CD4-positive, alpha-beta memory T cell (primary cell): ENCODE measurements around the gene ACSS1. TPM values are rescaled to one million over a fixed set of nuclear protein-coding genes. Genes with fewer than 3 reads are reported as not detected.

Experiments used
- CTCF ChIA-PET: fragments of 350-600 bp; sonication (Branson Sonifier 250); formaldehyde crosslinking; loops from one replicate; lab custom pipeline; 2021; ENCODE audit warnings: inconsistent platforms; ENCODE audit not compliant: partially characterized antibody; lab: Charles Lee
- POLR2A ChIA-PET: fragments of 350-600 bp; sonication (Branson Sonifier 250); formaldehyde crosslinking; loops from one replicate; lab custom pipeline; 2021; ENCODE audit not compliant: partially characterized antibody; lab: Charles Lee
- DNase-seq, 5 donors: peaks; one replicate each; pipeline versions ENCODE4 v3.0.0 to v3.0.0-alpha.2; 2020 to 2022; ENCODE audit warnings: mixed read lengths in 1 of 5
- H3K27ac ChIP-seq: one replicate; pipeline ENCODE4 v1.7.0; 2013; ENCODE audit warnings: low read depth, low read length
- H3K27me3 ChIP-seq: 2 replicates; pipeline ENCODE4 v1.7.0; 2013; ENCODE audit warnings: mild to moderate bottlenecking, low read length, moderate library complexity; ENCODE audit not compliant: insufficient read depth
- H3K36me3 ChIP-seq: 2 replicates; pipeline ENCODE4 v1.7.0; 2013; ENCODE audit warnings: mild to moderate bottlenecking, low read length, moderate library complexity; ENCODE audit not compliant: insufficient read depth
- H3K4me1 ChIP-seq: 2 replicates; pipeline ENCODE4 v1.7.0; 2013; ENCODE audit warnings: mild to moderate bottlenecking, low read length, moderate library complexity; ENCODE audit not compliant: insufficient read depth
- H3K4me3 ChIP-seq, 2 donors: one replicate each; pipeline ENCODE4 v1.7.0; 2013; ENCODE audit warnings: low read length in 2 of 2, mild to moderate bottlenecking in 1 of 2
- H3K9me3 ChIP-seq, 2 donors: one replicate each; pipeline ENCODE4 v1.7.0; 2013; ENCODE audit warnings: low read length in 2 of 2, control low read depth in 1 of 2; ENCODE audit not compliant: control insufficient read depth in 1 of 2
- H3K27ac Mint-ChIP-seq, 7 donors: one replicate each; pipeline ENCODE4 v1.8.0; 2020 to 2021; ENCODE audit warnings: mixed read lengths in 7 of 7, mild to moderate bottlenecking in 6 of 7, inconsistent platforms in 3 of 7, moderate library complexity in 3 of 7
- H3K27me3 Mint-ChIP-seq, 2 donors: one replicate each; pipeline ENCODE4 v1.8.0; 2020 to 2021; ENCODE audit warnings: mixed read lengths in 2 of 2
- H3K36me3 Mint-ChIP-seq, 2 donors: one replicate each; pipeline ENCODE4 v1.8.0; 2020 to 2021; ENCODE audit warnings: mixed read lengths in 2 of 2, inconsistent platforms in 1 of 2, mild to moderate bottlenecking in 1 of 2
- H3K4me1 Mint-ChIP-seq, 4 donors: one replicate each; pipeline ENCODE4 v1.8.0; 2020 to 2021; ENCODE audit warnings: mixed read lengths in 4 of 4, mild to moderate bottlenecking in 1 of 4
- H3K4me3 Mint-ChIP-seq, 8 donors: one replicate each; pipeline ENCODE4 v1.8.0; 2020 to 2021; ENCODE audit warnings: mixed read lengths in 8 of 8, mild to moderate bottlenecking in 7 of 8, moderate library complexity in 6 of 8, inconsistent platforms in 3 of 8
- H3K9me3 Mint-ChIP-seq, 8 donors: one replicate each; pipeline ENCODE4 v1.8.0; 2020 to 2021; ENCODE audit warnings: mixed read lengths in 8 of 8, mild to moderate bottlenecking in 5 of 8, inconsistent platforms in 3 of 8, moderate library complexity in 1 of 8
- intact Hi-C: fragments of 100-400 bp; cut with micrococcal nuclease; formaldehyde crosslinking; loops from one replicate; pipeline ENCODE4 v1.15.1; 2023
- polyA plus RNA-seq, 2 donors: library from polyadenylated mRNA; unstranded; fragments of 300-500 nt; fragmentation: Illumina TruSeq; gene quantifications; one replicate each; pipeline ENCODE4 v1.2.3, GENCODE V29; 2021
- total RNA-seq, 2 experiments: library from RNA; stranded (reverse); gene quantifications; one replicate each; pipeline ENCODE4 v1.2.3, GENCODE V29; 2021

ACSS1 gene
- total and polyA plus RNA-seq, 4 experiments from 2014 or later: 44.6 to 56.5 (median 51.3) TPM

DNA sequence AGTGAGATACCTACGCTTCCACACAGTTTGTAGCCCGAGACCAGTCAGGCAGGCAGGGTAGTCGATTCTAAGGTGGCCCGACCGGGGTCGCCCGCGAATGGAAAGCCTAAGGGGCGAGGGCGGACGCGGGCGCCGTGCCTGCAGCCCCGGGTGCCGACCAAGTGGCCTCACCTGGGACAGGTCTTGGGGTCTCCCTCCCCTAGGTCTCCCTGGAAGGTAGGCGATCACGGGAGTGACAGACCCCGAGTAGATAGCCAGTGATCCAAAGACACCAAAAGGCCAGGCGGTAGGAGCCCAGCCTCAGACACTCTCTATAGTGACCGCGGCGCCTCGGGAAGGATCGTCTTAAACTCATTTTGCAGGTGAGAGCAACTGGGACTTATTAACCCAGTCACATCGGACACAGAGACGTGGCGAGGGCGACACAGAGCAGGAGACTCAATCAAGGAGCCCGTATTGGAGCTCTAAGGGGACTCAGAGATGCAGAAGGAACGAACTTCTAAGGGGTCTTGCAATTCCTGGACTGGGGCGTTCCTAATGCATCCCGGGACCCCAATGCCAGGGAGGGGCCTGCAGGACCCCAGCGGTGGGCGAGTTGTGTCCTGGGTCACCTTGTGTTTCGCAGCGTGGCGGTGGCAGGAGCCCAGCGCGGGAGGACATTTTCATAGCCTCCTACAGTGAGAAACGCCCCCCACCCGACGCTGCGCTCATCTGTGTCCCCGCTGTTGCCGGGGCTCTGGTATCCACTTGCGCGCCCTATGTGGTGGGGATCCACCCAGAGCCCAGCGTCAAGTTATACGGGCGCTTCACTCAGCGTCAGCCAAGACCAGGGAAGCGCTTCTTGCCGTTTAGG is 26.1 kb upstream of the ACSS1 start:
- peaks cover 0 to 5% (median 0%) of the 10 kb centered on the region in 8 donors for H3K9me3 Mint-ChIP-seq
- intact Hi-C loops: no loop called here

DNA sequence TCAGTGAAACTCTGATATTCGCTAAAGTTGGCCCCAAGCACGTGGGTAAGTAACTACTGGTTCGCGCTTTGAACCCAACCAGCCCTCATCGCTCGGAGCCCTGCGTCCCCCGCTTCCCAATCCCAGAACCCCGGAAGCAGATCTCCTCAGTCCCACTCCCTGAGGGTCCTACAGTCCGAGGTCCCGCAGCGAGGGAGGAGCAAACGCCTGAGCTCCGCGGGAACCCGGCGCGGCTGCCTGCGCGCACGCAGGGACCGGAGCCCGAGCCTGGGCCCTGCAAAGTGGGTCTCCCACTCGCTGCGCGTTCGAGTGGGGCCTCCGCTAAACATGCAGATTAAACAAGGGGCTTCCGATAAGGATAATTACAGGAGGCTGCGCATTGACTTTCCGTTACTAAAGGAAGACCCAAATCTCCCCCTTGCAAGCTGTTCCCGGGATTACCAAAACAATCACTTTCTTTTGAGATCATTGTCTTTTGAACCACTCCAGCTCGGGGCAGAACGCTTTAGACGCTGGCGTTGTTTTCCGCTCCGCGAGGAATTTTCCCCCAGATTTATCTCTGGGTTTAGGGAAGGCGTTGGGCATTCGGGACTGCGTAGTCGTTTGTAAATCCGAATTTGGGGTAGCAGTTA is 25.3 kb upstream of the ACSS1 start:
- no peak overlapping the region for H3K27ac Mint-ChIP-seq
- H3K27me3 Mint-ChIP-seq: peaks cover 43 to 52% of the 10 kb centered on the region in 2 donors
- peaks cover 26% of the 10 kb centered on the region for H3K4me1 ChIP-seq
- H3K36me3 ChIP-seq: no peaks in the 10 kb centered on the region
- H3K4me3 ChIP-seq: no peak overlapping the region
- peaks cover 0 to 5% (median 0%) of the 10 kb centered on the region in 8 donors for H3K9me3 Mint-ChIP-seq
- intact Hi-C loops: no loop called here
- peaks cover 2 to 3% of the 10 kb centered on the region in 2 donors for H3K36me3 Mint-ChIP-seq
- POLR2A ChIA-PET: interaction anchor here (0.9 kb wide), 1 partner anchor 23 kb away, joined by 3 read pairs; no protein-coding TSS in a partner anchor
- H3K9me3 ChIP-seq: no peaks in the 10 kb centered on the region
- no peak for DNase-seq
- H3K27ac ChIP-seq: no peak overlapping the region
- H3K4me1 Mint-ChIP-seq: peaks cover 6 to 42% (median 25%) of the 10 kb centered on the region in 4 donors
- H3K27me3 ChIP-seq: peaks cover 45% of the 10 kb centered on the region
- peak overlapping the region in 7 of 8 donors; percentile 32 to 83 (median 75) for H3K4me3 Mint-ChIP-seq
- CTCF ChIA-PET: no interaction called here

More for the DNA sequence above, 26.1 kb upstream of the ACSS1 start:
- Histone ChIP-seq H3K27me3 (peaks cover 38% of the 10 kb centered on the region), H3K9me3 (no peaks in the 10 kb centered on the region), H3K4me3 (peak overlapping the region in 1 of 2 donors; percentile 15), H3K27ac (no peak overlapping the region), H3K36me3 (no peaks in the 10 kb centered on the region), H3K4me1 (peaks cover 26% of the 10 kb centered on the region)
- H3K27ac Mint-ChIP-seq: peak overlapping the region in 1 of 7 donors; percentile 60
- peak in 2 of 5 donors; percentile 34 to 40 for DNase-seq
- H3K4me1 Mint-ChIP-seq: peaks cover 6 to 42% (median 27%) of the 10 kb centered on the region in 4 donors
- CTCF ChIA-PET: interaction anchor here (1.0 kb wide), 1 partner anchor 95 kb away, joined by 4 read pairs; no protein-coding TSS in a partner anchor
- H3K36me3 Mint-ChIP-seq: peaks cover 2 to 3% of the 10 kb centered on the region in 2 donors
- POLR2A ChIA-PET: no interaction called here
- H3K27me3 Mint-ChIP-seq: peaks cover 36 to 46% of the 10 kb centered on the region in 2 donors
- H3K4me3 Mint-ChIP-seq: peak overlapping the region; percentile 46 to 83 (median 74)

DNA sequence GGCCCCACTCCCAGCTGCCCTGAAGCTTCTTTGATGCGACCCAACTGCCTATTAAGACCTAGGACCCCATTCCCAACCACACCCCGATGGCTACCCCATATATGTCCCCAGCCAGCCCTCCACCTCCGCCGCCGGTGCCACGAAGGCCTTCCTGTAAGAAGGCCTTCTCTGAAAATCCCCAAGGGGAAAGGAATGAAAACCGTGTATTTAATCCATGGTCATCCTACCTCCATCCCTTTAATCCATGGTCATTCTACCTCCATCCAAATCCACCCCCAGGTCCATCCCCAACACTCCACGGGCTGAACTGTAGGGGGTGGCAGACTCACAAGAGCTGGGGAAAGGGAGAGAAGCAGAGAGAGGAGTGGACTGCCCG is 24.5 kb upstream of the ACSS1 start:
- ChIA-PET POLR2A (interaction anchor here (0.9 kb wide), 2 partner anchors 9 to 23 kb away, joined by 3 to 4 read pairs; no protein-coding TSS in a partner anchor), CTCF (interaction anchor here (1.2 kb wide), 1 partner anchor 96 kb away, joined by 3 read pairs; no protein-coding TSS in a partner anchor)
- Mint-ChIP-seq H3K9me3 (peaks cover 0 to 5% (median 0%) of the 10 kb centered on the region in 8 donors), H3K4me1 (peaks cover 6 to 42% (median 25%) of the 10 kb centered on the region in 4 donors), H3K4me3 (peak overlapping the region in 6 of 8 donors; percentile 22 to 75 (median 38)), H3K36me3 (peaks cover 2 to 3% of the 10 kb centered on the region in 2 donors), H3K27me3 (peaks cover 45 to 60% of the 10 kb centered on the region in 2 donors), H3K27ac (peak overlapping the region in 2 of 7 donors; percentile 13 to 64)
- H3K36me3 ChIP-seq: no peaks in the 10 kb centered on the region
- peaks cover 52% of the 10 kb centered on the region for H3K27me3 ChIP-seq
- peaks cover 30% of the 10 kb centered on the region for H3K4me1 ChIP-seq
- no peak overlapping the region for H3K4me3 ChIP-seq
- DNase-seq: no peak
- H3K9me3 ChIP-seq: no peaks in the 10 kb centered on the region
- no peak overlapping the region for H3K27ac ChIP-seq
- intact Hi-C loops: no loop called here

- Histone ChIP-seq H3K4me3 (no peak within 1 kb of the TSS), H3K4me1 (peaks cover 32% of the 10 kb centered on the region), H3K36me3 (no peaks in the 10 kb centered on the region), H3K27ac (no peak within 1 kb of the TSS), H3K9me3 (no peaks in the 10 kb centered on the region), H3K27me3 (peaks cover 52% of the 10 kb centered on the region)
- ChIA-PET POLR2A (interaction anchor here (0.9 kb wide), 1 partner anchor 9 kb away, joined by 4 read pairs; no protein-coding TSS in a partner anchor), CTCF (interaction anchor here (1.2 kb wide), 1 partner anchor 97 kb away, joined by 3 read pairs; no protein-coding TSS in a partner anchor)
- peaks cover 47 to 64% of the 10 kb centered on the region in 2 donors for H3K27me3 Mint-ChIP-seq
- H3K4me3 Mint-ChIP-seq: peak within 1 kb of the TSS in 7 of 8 donors; percentile 22 to 75 (median 41)
- peaks cover 6 to 43% (median 26%) of the 10 kb centered on the region in 4 donors for H3K4me1 Mint-ChIP-seq
- H3K9me3 Mint-ChIP-seq: peaks cover 0 to 5% (median 0%) of the 10 kb centered on the region in 8 donors
- H3K27ac Mint-ChIP-seq: peak within 1 kb of the TSS in 2 of 7 donors; percentile 13 to 64
- intact Hi-C loops: no loop called here
- peaks cover 2 to 3% of the 10 kb centered on the region in 2 donors for H3K36me3 Mint-ChIP-seq
- DNase-seq: no peak
Observed at GRCh38 chr20:25081730-25082497, 24.0 kb upstream of the ACSS1 start, which contains the start of gene VSX1. Gene VSX1 (minus strand): TSS chr20:25082141. CDS start chr20:25082096, 45 bp downstream.

- DNase-seq: peak in 4 of 5 donors; percentile 26 to 49 (median 40)
- ChIA-PET CTCF (interaction anchor here (1.2 to 1.3 kb wide), 2 partner anchors 9 to 97 kb away, joined by 3 to 5 read pairs; no protein-coding TSS in a partner anchor), POLR2A (interaction anchor here (0.9 to 1.0 kb wide), 2 partner anchors 9 to 10 kb away, joined by 3 to 4 read pairs; no protein-coding TSS in a partner anchor)
- Histone ChIP-seq H3K9me3 (no peaks in the 10 kb centered on the region), H3K27me3 (peaks cover 52% of the 10 kb centered on the region), H3K36me3 (no peaks in the 10 kb centered on the region), H3K4me3 (no peak overlapping the region), H3K27ac (no peak overlapping the region), H3K4me1 (peaks cover 32% of the 10 kb centered on the region)
- Mint-ChIP-seq H3K27me3 (peaks cover 50 to 68% of the 10 kb centered on the region in 2 donors), H3K9me3 (peaks cover 0 to 5% (median 0%) of the 10 kb centered on the region in 8 donors), H3K27ac (peak overlapping the region in 1 of 7 donors; percentile 19), H3K4me1 (peaks cover 9 to 46% (median 29%) of the 10 kb centered on the region in 4 donors), H3K4me3 (peak overlapping the region in 3 of 8 donors; percentile 37 to 62 (median 43)), H3K36me3 (peaks cover 2 to 3% of the 10 kb centered on the region in 2 donors)
- intact Hi-C loops: no loop called here
Observed at GRCh38 chr20:25081065-25081729, 23.3 kb upstream of the ACSS1 start.

- Mint-ChIP-seq H3K27me3 (peaks cover 47 to 68% of the 10 kb centered on the region in 2 donors), H3K36me3 (peaks cover 2 to 3% of the 10 kb centered on the region in 2 donors), H3K4me3 (no peak overlapping the region), H3K9me3 (peaks cover 0 to 5% (median 0%) of the 10 kb centered on the region in 8 donors), H3K27ac (no peak overlapping the region), H3K4me1 (peaks cover 7 to 31% (median 18%) of the 10 kb centered on the region in 4 donors)
- H3K9me3 ChIP-seq: no peaks in the 10 kb centered on the region
- H3K27ac ChIP-seq: no peak overlapping the region
- no peaks in the 10 kb centered on the region for H3K36me3 ChIP-seq
- H3K27me3 ChIP-seq: peaks cover 48% of the 10 kb centered on the region
- no peak overlapping the region for H3K4me3 ChIP-seq
- CTCF ChIA-PET: interaction anchor here (0.9 to 2.2 kb wide), 3 partner anchors 11 to 100 kb away, joined by 3 to 9 read pairs (median 4); no protein-coding TSS in a partner anchor
- POLR2A ChIA-PET: interaction anchor here (1.5 kb wide), 1 partner anchor 11 kb away, joined by 9 read pairs; no protein-coding TSS in a partner anchor
- H3K4me1 ChIP-seq: peaks cover 24% of the 10 kb centered on the region
- intact Hi-C loops: no loop called here
- DNase-seq: no peak
Observed at GRCh38 chr20:25079171-25079570, 21.2 kb upstream of the ACSS1 start.
